RCC 7860 (cell line): ENCODE measurements around the gene ZFP36.
"Not testable (repeated sequence)": the region's sequence is repeated elsewhere in the genome, so short reads cannot be mapped to it uniquely, and the experiment has no call there.

Experiments
- DNase-seq: peaks from one replicate; pipeline ENCODE4 v3.0.0-alpha.2; 2015; ENCODE audit warnings: low spot score
- FAIRE-seq: peaks from 2 replicates; lab custom pipeline; 2012; peaks lifted over from hg19 to GRCh38; lab: Jason Lieb, UNC

ZFP36 gene

GRCh38 chr19:39406656-39407409 lies at the start of gene ZFP36:
Gene ZFP36, plus strand, starts transcription at chr19:39406847. Its CDS starts 58 bp downstream, at chr19:39406905.
- DNase-seq: peak; percentile 62
- FAIRE-seq: no peak

GRCh38 chr19:39359026-39359425 lies 47.6 kb upstream of the ZFP36 start:
- FAIRE-seq (no peak), DNase-seq (no peak)

GRCh38 chr19:39360599-39360998 lies 46.0 kb upstream of the ZFP36 start:
- DNase-seq (no peak), FAIRE-seq (no peak)

GRCh38 chr19:39362682-39363657 lies 43.7 kb upstream of the ZFP36 start:
- DNase-seq: peak; percentile 64
- peak; percentile 23 for FAIRE-seq

GRCh38 chr19:39363901-39364457 lies 42.7 kb upstream of the ZFP36 start:
- DNase-seq: no peak
- FAIRE-seq: no peak

- FAIRE-seq (no peak), DNase-seq (no peak)
These were observed 41.1 kb upstream of the ZFP36 start for GRCh38 chr19:39365531-39365930.

- FAIRE-seq (no peak), DNase-seq (no peak)
These were observed 37.4 kb upstream of the ZFP36 start for GRCh38 chr19:39369200-39369599.

GRCh38 chr19:39370735-39371134 lies 35.9 kb upstream of the ZFP36 start:
- no peak for FAIRE-seq
- no peak for DNase-seq

GRCh38 chr19:39372047-39372802 lies 34.4 kb upstream of the ZFP36 start:
- FAIRE-seq: no peak
- DNase-seq: no peak

GRCh38 chr19:39372941-39373340 lies 33.7 kb upstream of the ZFP36 start:
- DNase-seq (no peak), FAIRE-seq (no peak)

GRCh38 chr19:39375929-39376328 lies 30.7 kb upstream of the ZFP36 start:
- DNase-seq (no peak), FAIRE-seq (no peak)

GRCh38 chr19:39377373-39378362 lies 29.0 kb upstream of the ZFP36 start:
- DNase-seq (no peak), FAIRE-seq (no peak)

GRCh38 chr19:39379366-39379765 lies 27.3 kb upstream of the ZFP36 start:
- not testable (repeated sequence) for FAIRE-seq

GRCh38 chr19:39379865-39380396 lies 26.7 kb upstream of the ZFP36 start:
- DNase-seq (no peak), FAIRE-seq (no peak)

More at GRCh38 chr19:39379366-39379765, 27.3 kb upstream of the ZFP36 start:
- DNase-seq: not testable (repeated sequence)

- DNase-seq (no peak), FAIRE-seq (no peak)
These were observed 25.8 kb upstream of the ZFP36 start for GRCh38 chr19:39380521-39381502.

GRCh38 chr19:39381910-39382611 lies 24.6 kb upstream of the ZFP36 start:
- no peak for FAIRE-seq
- no peak for DNase-seq
